ENCODE measurements around the gene NKX2-4. TPM values are rescaled to one million over a fixed set of nuclear protein-coding genes. Genes with fewer than 3 reads are reported as not detected.
"Not testable (repeated sequence)": the region's sequence is repeated elsewhere in the genome, so short reads cannot be mapped to it uniquely, and the experiment has no call there.

Gene NKX2-4
- polyA plus RNA-seq, 2 of the 4 experiments (the other 2 are of a cell fraction), result not detected

- CTCF ChIA-PET, result no interaction called here
- 0 out of 3 replicates have a peak, but pooled peaks cover 3% of the 10 kb centered on the region for H3K4me1 ChIP-seq
- H3K4me3 ChIP-seq, result no peak overlapping the region
- FAIRE-seq (no peak), DNase-seq (ENCODE audit: low read depth in 1 of 2, low spot score in 1 of 2) (no peak), ATAC-seq (no peak; a peak in 1 of 6 replicates)
- H3K9me3 ChIP-seq, result no peaks in the 10 kb centered on the region
- TF ChIP-seq PBX3 (IDR thresholded peaks at IDR 0.05) (no peak), MYC (IDR thresholded peaks at IDR 0.05; ENCODE audit: borderline replicate concordance, low read length) (no peak)
- POLR2A ChIA-PET, result no interaction called here
- H3K4me2 ChIP-seq, result no peak overlapping the region
- WGBS (ENCODE audit: missing lambda C conversion rate), result 79% methylated on average over 4 of the region's 4 CpGs
- no peak overlapping the region for H3K27ac ChIP-seq
Observed at GRCh38 chr20:21432911-21433310, 35.6 kb upstream of the NKX2-4 start.

GRCh38 chr20:21430020-21430419 is 32.7 kb upstream of the NKX2-4 start:
- FAIRE-seq (no peak), ATAC-seq (no peak), DNase-seq (ENCODE audit: low read depth in 1 of 2, low spot score in 1 of 2) (no peak)
- H3K4me2 ChIP-seq, result no peak overlapping the region
- 36% methylated on average over 3 of the region's 3 CpGs for WGBS (ENCODE audit: missing lambda C conversion rate)
- H3K27ac ChIP-seq, result no peak overlapping the region
- POLR2A ChIA-PET, result no interaction called here
- TF ChIP-seq SREBF2 (IDR thresholded peaks at IDR 0.05) (no peak), JUN (IDR thresholded peaks at IDR 0.05) (no peak), NFE2L2 (conservative IDR thresholded peaks at IDR 0.05; ENCODE audit: low read length) (no peak), BHLHE40 (IDR thresholded peaks at IDR 0.05; ENCODE audit: low read depth, low read length) (no peak)
- CTCF ChIA-PET, result interaction anchor here (0.9 kb wide), 2 partner anchors 194 to 570 kb away, joined by 3 read pairs; no protein-coding TSS in a partner anchor
- no peaks in the 10 kb centered on the region for H3K4me1 ChIP-seq
- no peaks in the 10 kb centered on the region for H3K9me3 ChIP-seq
- H3K4me3 ChIP-seq, result no peak overlapping the region

- ATAC-seq, result no peak
- no peak for DNase-seq (ENCODE audit: low read depth in 1 of 2, low spot score in 1 of 2)
- no peak overlapping the region for H3K4me3 ChIP-seq
- H3K9me3 ChIP-seq, result peaks cover 8% of the 10 kb centered on the region; the same call in 1 of the 3 replicates
- no peak overlapping the region for H3K27ac ChIP-seq
- FAIRE-seq, result no peak
- ChIA-PET CTCF (no interaction called here), POLR2A (no interaction called here)
- WGBS (ENCODE audit: missing lambda C conversion rate), result under 1% methylated on average over 4 of the region's 4 CpGs
- no peaks in the 10 kb centered on the region for H3K4me1 ChIP-seq
- no peak overlapping the region for H3K4me2 ChIP-seq
- TF ChIP-seq MAFK (IDR thresholded peaks at IDR 0.05; ENCODE audit: partially characterized antibody) (no peak), NFE2L2 (conservative IDR thresholded peaks at IDR 0.05; ENCODE audit: low read length) (no peak), HES2 (IDR thresholded peaks at IDR 0.05) (no peak), POLR2AphosphoS2 (conservative IDR thresholded peaks at IDR 0.05; ENCODE audit: low read length) (no peak), JUN (IDR thresholded peaks at IDR 0.05) (no peak), CEBPB (IDR thresholded peaks at IDR 0.05) (no peak), ATOH8 (CRISPR knock-in tag; IDR thresholded peaks at IDR 0.05; ENCODE audit: low read depth) (no peak), ZNF302 (CRISPR knock-in tag; IDR thresholded peaks at IDR 0.05) (no peak), KDM5A (IDR thresholded peaks at IDR 0.05) (no peak), JUNB (IDR thresholded peaks at IDR 0.05) (no peak), EHMT2 (IDR thresholded peaks at IDR 0.05; ENCODE audit: low read depth) (no peak), RFX5 (IDR thresholded peaks at IDR 0.05) (no peak), BHLHE40 (IDR thresholded peaks at IDR 0.05; ENCODE audit: low read depth, low read length) (no peak), PBX3 (IDR thresholded peaks at IDR 0.05) (no peak), CBX2 (IDR thresholded peaks at IDR 0.05; ENCODE audit: borderline replicate concordance, low read depth) (no peak), USF2 (IDR thresholded peaks at IDR 0.05) (no peak)
Observed at GRCh38 chr20:21424846-21425245, 27.5 kb upstream of the NKX2-4 start.

GRCh38 chr20:21423712-21424111 is 26.4 kb upstream of the NKX2-4 start:
- H3K9me3 ChIP-seq; ATAC-seq; H3K27ac ChIP-seq; FAIRE-seq; POLR2A ChIA-PET; H3K4me1 ChIP-seq; CTCF ChIA-PET; H3K4me3 ChIP-seq; DNase-seq (ENCODE audit: low read depth in 1 of 2, low spot score in 1 of 2); H3K4me2 ChIP-seq: not testable (repeated sequence)
- WGBS (ENCODE audit: missing lambda C conversion rate), result 38% methylated on average over 1 of the region's 1 CpG

All from A549 (cell line).